ENCODE data around the gene UPK3B. TPM values are rescaled to one million over a fixed set of nuclear protein-coding genes. Genes with fewer than 3 reads are reported as not detected.
"Not testable (repeated sequence)": the region's sequence is repeated elsewhere in the genome, so short reads cannot be mapped to it uniquely, and the experiment has no call there.

Gene UPK3B
- polyA plus RNA-seq, result not detected

GRCh38 chr7:76509931-76510877 lies at the start of gene UPK3B:
UPK3B (plus strand) TSS chr7:76510552; CDS start chr7:76510653, 101 bp downstream.
- DNase-seq, result no peak
- Mint-ChIP-seq H3K9me3 (no peaks in the 10 kb centered on the region), H3K4me3 (no peak within 1 kb of the TSS), H3K36me3 (no peaks in the 10 kb centered on the region), H3K4me1 (no peaks in the 10 kb centered on the region), H3K27me3 (ENCODE audit: low read depth in 3 of 3) (peaks cover 0 to 2% (median 2%) of the 10 kb centered on the region in 3 donors), H3K27ac (no peak within 1 kb of the TSS)

GRCh38 chr7:76460767-76461166 lies 49.6 kb upstream of the UPK3B start:
- not testable (repeated sequence) for H3K27me3 Mint-ChIP-seq (ENCODE audit: low read depth in 3 of 3); DNase-seq; H3K36me3 Mint-ChIP-seq; H3K4me3 Mint-ChIP-seq; H3K9me3 Mint-ChIP-seq; H3K27ac Mint-ChIP-seq; H3K4me1 Mint-ChIP-seq

GRCh38 chr7:76461464-76462101 lies 48.8 kb upstream of the UPK3B start, which contains the start of gene DTX2:
DTX2 (plus strand) TSS chr7:76461709; CDS start chr7:76480510, 18,801 bp downstream.
- not testable (repeated sequence) for H3K27me3 Mint-ChIP-seq (ENCODE audit: low read depth in 3 of 3); H3K9me3 Mint-ChIP-seq; H3K36me3 Mint-ChIP-seq; H3K4me1 Mint-ChIP-seq
- Mint-ChIP-seq H3K27ac (peak within 1 kb of the TSS in 1 of 6 donors; percentile 58), H3K4me3 (peak within 1 kb of the TSS in 3 of 5 donors; percentile 57 to 76 (median 69))
- peak; percentile 68 to 76 (median 73) for DNase-seq

- not testable (repeated sequence) for H3K27me3 Mint-ChIP-seq (ENCODE audit: low read depth in 3 of 3); H3K27ac Mint-ChIP-seq; H3K9me3 Mint-ChIP-seq; DNase-seq; H3K4me3 Mint-ChIP-seq; H3K36me3 Mint-ChIP-seq; H3K4me1 Mint-ChIP-seq
Measured at GRCh38 chr7:76462271-76462882, 48.0 kb upstream of the UPK3B start.

GRCh38 chr7:76464959-76465358 lies 45.4 kb upstream of the UPK3B start:
- not testable (repeated sequence) for DNase-seq; H3K27me3 Mint-ChIP-seq (ENCODE audit: low read depth in 3 of 3); H3K27ac Mint-ChIP-seq; H3K4me1 Mint-ChIP-seq; H3K36me3 Mint-ChIP-seq; H3K4me3 Mint-ChIP-seq; H3K9me3 Mint-ChIP-seq

GRCh38 chr7:76465950-76466349 lies 44.4 kb upstream of the UPK3B start:
- H3K27me3 Mint-ChIP-seq (ENCODE audit: low read depth in 3 of 3); DNase-seq; H3K27ac Mint-ChIP-seq; H3K4me1 Mint-ChIP-seq; H3K9me3 Mint-ChIP-seq; H3K36me3 Mint-ChIP-seq; H3K4me3 Mint-ChIP-seq: not testable (repeated sequence)

GRCh38 chr7:76467743-76468404 lies 42.5 kb upstream of the UPK3B start:
- DNase-seq; H3K4me1 Mint-ChIP-seq; H3K36me3 Mint-ChIP-seq; H3K27ac Mint-ChIP-seq; H3K4me3 Mint-ChIP-seq; H3K9me3 Mint-ChIP-seq; H3K27me3 Mint-ChIP-seq (ENCODE audit: low read depth in 3 of 3): not testable (repeated sequence)

- H3K27me3 Mint-ChIP-seq (ENCODE audit: low read depth in 3 of 3); H3K36me3 Mint-ChIP-seq; H3K4me3 Mint-ChIP-seq: not testable (repeated sequence)
Measured at GRCh38 chr7:76471556-76472221, 38.7 kb upstream of the UPK3B start.

GRCh38 chr7:76473097-76473496 lies 37.3 kb upstream of the UPK3B start:
- not testable (repeated sequence) for H3K27me3 Mint-ChIP-seq (ENCODE audit: low read depth in 3 of 3); H3K4me1 Mint-ChIP-seq; H3K36me3 Mint-ChIP-seq; H3K9me3 Mint-ChIP-seq; H3K4me3 Mint-ChIP-seq; DNase-seq; H3K27ac Mint-ChIP-seq

More at GRCh38 chr7:76471556-76472221, 38.7 kb upstream of the UPK3B start:
- not testable (repeated sequence) for DNase-seq, H3K4me1 Mint-ChIP-seq, H3K27ac Mint-ChIP-seq, H3K9me3 Mint-ChIP-seq

- not testable (repeated sequence) for DNase-seq; H3K27me3 Mint-ChIP-seq (ENCODE audit: low read depth in 3 of 3); H3K36me3 Mint-ChIP-seq; H3K4me3 Mint-ChIP-seq; H3K27ac Mint-ChIP-seq; H3K4me1 Mint-ChIP-seq; H3K9me3 Mint-ChIP-seq
Measured at GRCh38 chr7:76476280-76476679, 34.1 kb upstream of the UPK3B start.

GRCh38 chr7:76476742-76477474 lies 33.4 kb upstream of the UPK3B start:
- H3K27ac Mint-ChIP-seq; H3K4me3 Mint-ChIP-seq; H3K27me3 Mint-ChIP-seq (ENCODE audit: low read depth in 3 of 3); H3K4me1 Mint-ChIP-seq; DNase-seq; H3K36me3 Mint-ChIP-seq; H3K9me3 Mint-ChIP-seq: not testable (repeated sequence)

- not testable (repeated sequence) for H3K36me3 Mint-ChIP-seq; H3K9me3 Mint-ChIP-seq; H3K4me1 Mint-ChIP-seq; H3K27me3 Mint-ChIP-seq (ENCODE audit: low read depth in 3 of 3); H3K27ac Mint-ChIP-seq; DNase-seq; H3K4me3 Mint-ChIP-seq
Measured at GRCh38 chr7:76479628-76480027, 30.7 kb upstream of the UPK3B start.
